ENCODE measurements around the gene MSANTD1. TPM values are rescaled to one million over a fixed set of nuclear protein-coding genes. Genes with fewer than 3 reads are reported as not detected.

The MSANTD1 gene
- total RNA-seq, 4 donors from 2014 or later, result 0.19 to 0.51 TPM; not detected in 2

DNA sequence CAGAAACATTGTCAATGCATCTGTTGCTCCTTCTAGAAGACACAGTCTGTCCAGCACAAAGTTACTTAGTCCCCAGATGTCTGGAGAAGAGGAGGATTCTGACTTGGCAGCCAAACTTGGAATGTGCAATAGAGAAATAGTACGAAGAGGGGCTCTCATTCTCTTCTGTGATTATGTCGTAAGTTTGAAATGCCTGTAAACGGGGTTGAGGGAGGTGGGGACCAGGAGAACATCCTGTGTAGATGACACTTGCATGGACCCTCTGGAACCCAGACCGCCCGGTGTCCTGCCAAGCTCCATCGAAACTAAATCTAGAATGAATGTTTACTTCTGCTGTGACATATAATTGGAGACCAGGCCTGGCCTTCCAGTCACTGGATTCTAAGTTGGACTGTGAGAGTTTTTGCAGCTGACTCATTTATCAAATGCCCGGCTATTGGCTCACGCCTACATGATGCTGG is 45.0 kb upstream of the MSANTD1 start:
- TF ChIP-seq, protein P1, sequence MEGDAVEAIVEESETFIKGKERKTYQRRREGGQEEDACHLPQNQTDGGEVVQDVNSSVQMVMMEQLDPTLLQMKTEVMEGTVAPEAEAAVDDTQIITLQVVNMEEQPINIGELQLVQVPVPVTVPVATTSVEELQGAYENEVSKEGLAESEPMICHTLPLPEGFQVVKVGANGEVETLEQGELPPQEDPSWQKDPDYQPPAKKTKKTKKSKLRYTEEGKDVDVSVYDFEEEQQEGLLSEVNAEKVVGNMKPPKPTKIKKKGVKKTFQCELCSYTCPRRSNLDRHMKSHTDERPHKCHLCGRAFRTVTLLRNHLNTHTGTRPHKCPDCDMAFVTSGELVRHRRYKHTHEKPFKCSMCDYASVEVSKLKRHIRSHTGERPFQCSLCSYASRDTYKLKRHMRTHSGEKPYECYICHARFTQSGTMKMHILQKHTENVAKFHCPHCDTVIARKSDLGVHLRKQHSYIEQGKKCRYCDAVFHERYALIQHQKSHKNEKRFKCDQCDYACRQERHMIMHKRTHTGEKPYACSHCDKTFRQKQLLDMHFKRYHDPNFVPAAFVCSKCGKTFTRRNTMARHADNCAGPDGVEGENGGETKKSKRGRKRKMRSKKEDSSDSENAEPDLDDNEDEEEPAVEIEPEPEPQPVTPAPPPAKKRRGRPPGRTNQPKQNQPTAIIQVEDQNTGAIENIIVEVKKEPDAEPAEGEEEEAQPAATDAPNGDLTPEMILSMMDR (IDR thresholded peaks at IDR 0.05; ENCODE audit: low read depth), result no peak

DNA sequence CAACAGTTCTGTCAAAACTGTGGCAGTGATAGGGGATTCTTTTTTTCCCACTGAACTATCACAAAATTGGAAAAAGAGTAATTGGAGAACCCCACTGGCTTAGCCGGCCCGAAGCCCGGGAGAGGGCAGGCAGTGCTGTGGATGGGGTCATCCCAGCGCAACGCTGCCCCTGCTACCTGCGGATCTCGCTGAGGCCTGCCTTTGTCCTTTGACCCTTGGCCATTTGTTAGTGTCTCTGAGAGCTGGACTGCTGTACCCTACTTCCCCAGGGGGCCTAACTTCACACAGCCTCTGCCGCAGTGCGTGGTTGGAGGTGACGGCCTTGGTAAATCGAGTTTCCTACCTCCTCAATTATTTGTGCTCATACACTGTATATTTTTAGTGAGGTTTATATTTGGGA is 43.0 kb upstream of the MSANTD1 start:
- TF ChIP-seq, protein P1 (IDR thresholded peaks at IDR 0.05; ENCODE audit: low read depth), result no peak

DNA sequence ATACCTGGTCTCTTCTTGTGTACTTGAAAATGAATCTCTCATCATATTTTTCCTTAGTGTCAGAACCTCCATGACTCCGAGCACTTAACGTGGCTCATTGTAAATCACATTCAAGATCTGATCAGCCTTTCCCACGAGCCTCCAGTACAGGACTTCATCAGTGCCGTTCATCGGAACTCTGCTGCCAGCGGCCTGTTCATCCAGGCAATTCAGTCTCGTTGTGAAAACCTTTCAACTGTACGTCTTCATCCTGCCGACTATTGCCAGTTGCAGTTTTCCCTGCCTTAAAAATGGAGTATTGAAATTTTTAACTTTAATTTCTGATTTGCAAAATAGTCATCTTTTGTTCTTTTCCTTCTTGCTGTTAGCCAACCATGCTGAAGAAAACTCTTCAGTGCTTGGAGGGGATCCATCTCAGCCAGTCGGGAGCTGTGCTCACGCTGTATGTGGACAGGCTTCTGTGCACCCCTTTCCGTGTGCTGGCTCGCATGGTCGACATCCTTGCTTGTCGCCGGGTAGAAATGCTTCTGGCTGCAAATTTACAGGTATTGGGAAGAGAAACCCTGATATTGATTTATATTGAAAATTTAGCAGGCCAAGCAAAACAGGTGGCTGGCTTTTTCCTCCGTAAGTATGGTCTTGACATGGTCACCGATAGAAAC is 42.4 kb upstream of the MSANTD1 start:
- TF ChIP-seq, protein P1 (IDR thresholded peaks at IDR 0.05; ENCODE audit: low read depth), result no peak

DNA sequence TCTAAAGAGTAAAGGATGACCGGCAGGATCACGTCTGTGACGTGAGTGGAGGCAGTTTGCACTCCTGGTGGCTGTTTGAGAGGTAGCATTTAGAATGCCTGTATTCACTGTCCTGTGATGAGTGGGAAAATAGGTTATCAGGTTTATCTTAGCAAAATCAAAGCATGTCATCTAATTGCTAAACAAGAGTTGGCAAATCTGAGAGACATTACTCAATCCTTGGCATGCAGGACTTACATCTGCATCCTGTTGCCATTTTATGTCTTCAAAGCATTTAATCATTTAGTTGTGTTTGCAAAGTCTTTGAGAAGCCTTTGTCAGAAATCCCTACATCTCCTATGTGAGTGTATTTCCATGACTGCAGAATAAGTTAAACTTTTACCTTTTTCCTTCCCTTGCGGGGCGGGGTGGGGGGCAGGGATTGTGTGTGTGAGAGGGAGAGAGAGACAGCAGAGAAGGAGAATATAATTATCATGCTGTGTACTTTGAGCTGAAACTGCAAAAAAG is 41.4 kb upstream of the MSANTD1 start:
- TF ChIP-seq, protein P1 (IDR thresholded peaks at IDR 0.05; ENCODE audit: low read depth), result no peak

DNA sequence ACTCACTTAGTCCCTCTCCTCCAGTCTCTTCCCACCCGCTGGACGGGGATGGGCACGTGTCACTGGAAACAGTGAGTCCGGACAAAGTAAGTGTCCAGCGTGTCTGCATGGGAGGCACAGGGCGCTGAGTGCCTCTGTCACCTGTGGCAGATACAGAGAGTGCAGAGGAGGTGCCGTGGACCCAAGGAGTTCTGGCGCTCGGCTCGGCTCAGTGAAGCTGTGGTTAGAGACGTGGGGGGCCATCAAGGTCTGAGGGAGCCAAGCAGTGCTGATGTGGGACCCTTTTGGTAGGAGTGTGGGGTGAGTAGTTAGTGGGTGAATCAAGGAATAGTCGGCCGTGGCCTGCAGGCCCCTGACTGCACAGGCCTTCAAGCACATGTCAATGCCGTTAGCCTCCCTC is 40.1 kb upstream of the MSANTD1 start:
- TF ChIP-seq, protein P1 (IDR thresholded peaks at IDR 0.05; ENCODE audit: low read depth), result no peak

DNA sequence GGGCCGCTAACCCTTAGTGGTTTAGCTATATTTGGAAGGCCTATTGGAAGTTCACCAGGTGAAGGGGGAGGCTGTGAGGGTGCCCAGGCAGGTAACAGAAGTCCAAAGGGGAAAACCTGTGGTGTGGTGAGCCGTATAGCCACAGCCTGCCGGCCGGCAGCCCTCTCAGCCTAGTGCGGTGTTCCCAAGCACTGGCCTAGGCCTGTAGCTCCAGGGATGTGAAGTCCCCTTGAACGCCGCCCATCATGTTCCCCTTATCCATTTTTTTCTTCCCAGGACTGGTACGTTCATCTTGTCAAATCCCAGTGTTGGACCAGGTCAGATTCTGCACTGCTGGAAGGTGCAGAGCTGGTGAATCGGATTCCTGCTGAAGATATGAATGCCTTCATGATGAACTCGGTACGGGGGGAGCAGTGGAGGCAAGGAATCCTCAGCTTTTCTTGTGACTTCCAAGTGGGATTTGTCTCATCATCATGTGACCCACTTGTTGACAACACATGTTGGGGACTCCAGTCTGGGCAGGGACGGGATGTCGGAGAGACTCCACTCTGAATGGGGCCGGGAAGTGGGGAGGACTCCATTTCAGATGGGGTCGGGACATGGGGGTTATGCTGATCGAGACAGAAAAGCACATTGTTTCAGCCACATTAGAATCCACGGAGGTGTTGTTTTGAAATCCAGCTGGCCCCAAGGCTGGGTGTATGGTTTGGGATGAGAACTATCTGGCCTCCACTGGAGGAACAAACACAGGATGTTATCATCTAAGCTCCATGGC is 39.2 kb upstream of the MSANTD1 start:
- TF ChIP-seq, protein P1 (IDR thresholded peaks at IDR 0.05; ENCODE audit: low read depth), result no peak

DNA sequence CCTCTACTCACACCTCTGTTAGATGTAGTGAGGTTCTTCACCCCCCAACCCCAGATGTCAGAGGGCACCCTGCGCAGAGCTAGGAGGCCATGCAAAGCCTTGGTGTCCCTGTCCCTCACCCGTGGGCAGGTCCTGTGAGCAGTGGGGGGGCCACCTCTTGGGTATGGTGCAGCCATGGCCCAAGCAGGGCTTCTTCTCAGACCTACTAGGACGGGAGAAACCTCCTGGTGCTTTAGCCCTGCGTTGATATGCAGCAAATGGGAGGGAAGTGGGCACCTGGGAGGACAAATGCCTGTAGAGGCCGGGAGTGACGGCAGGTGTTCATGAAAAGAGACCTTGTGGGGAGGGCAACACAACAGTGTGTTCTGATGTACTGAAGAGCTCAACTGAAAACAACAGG is 38.5 kb upstream of the MSANTD1 start:
- TF ChIP-seq, protein P1 (IDR thresholded peaks at IDR 0.05; ENCODE audit: low read depth), result no peak

Data from subcutaneous adipose tissue (tissue), 4 donors.